SK-N-SH (cell line): ENCODE results near the gene KNSTRN. TPM values are rescaled to one million over a fixed set of nuclear protein-coding genes. Genes with fewer than 3 reads are reported as not detected.

Source experiments
- CTCF ChIA-PET: fragments of 300-600, 350-600 bp; formaldehyde crosslinking; extraction: SDS; loops from one replicate; lab custom pipeline; 2021; lab: Yijun Ruan, JAX
- POLR2A ChIA-PET: fragments of 350-600 bp; sonication (Branson Sonifier 250); formaldehyde crosslinking; extraction: SDS; loops from one replicate; lab custom pipeline; 2020; ENCODE audit warnings: antibody characterized with exemption, inconsistent platforms; lab: Yijun Ruan, JAX
- DNase-seq: peaks from one replicate; pipeline ENCODE4 v3.0.0; 2012
- H2AFZ ChIP-seq: fragments of 200-600 bp; sonication (generic); 2 replicates; pipeline ENCODE4 v1.8.1; 2016; ENCODE audit warnings: antibody characterized with exemption, mild to moderate bottlenecking, low read depth
- H3F3A ChIP-seq: fragments of 200-600 bp; sonication (generic); replicated peaks from 2 replicates; pipeline ENCODE3; 2016; ENCODE audit warnings: antibody characterized with exemption, mild to moderate bottlenecking; ENCODE audit not compliant: insufficient read depth
- H3K27ac ChIP-seq, 2 experiments: fragments of 200-500 bp in 1 of 2; fragments of 200-600 bp in 1 of 2; sonication (Bioruptor generic) in 1 of 2; sonication (generic), shearing (Covaris generic) in 1 of 2; 2 replicates each; pipeline versions ENCODE4 v1.5.1 to v1.6.1; 2014 to 2016; ENCODE audit warnings: low read depth in 2 of 2, inconsistent platforms in 1 of 2, low read length in 1 of 2, mild to moderate bottlenecking in 1 of 2, mixed read lengths in 1 of 2
- H3K27me3 ChIP-seq: fragments of 200-600 bp; sonication (generic), shearing (Covaris generic); 2 replicates; pipeline ENCODE4 v1.6.1; 2016; ENCODE audit warnings: mixed run types; ENCODE audit not compliant: insufficient read depth
- H3K36me3 ChIP-seq, 2 experiments: fragments of 200-500 bp in 1 of 2; fragments of 200-600 bp in 1 of 2; sonication (Bioruptor generic) in 1 of 2; sonication (generic) in 1 of 2; replicated peaks in 1 of 2; 2 replicates each; pipeline versions ENCODE3 to v1.5.1; 2014 to 2016; ENCODE audit warnings: low read length in 1 of 2, mild to moderate bottlenecking in 1 of 2; ENCODE audit not compliant: insufficient read depth in 2 of 2, control insufficient read depth in 1 of 2
- H3K4me1 ChIP-seq, 2 experiments: fragments of 200-500 bp in 1 of 2; fragments of 200-600 bp in 1 of 2; sonication (Bioruptor generic) in 1 of 2; sonication (generic), shearing (Covaris generic) in 1 of 2; 2 replicates each; pipeline versions ENCODE4 v1.5.1 to v1.6.1; 2014 to 2016; ENCODE audit warnings: low read depth in 1 of 2, low read length in 1 of 2, mixed run types in 1 of 2; ENCODE audit not compliant: insufficient read depth in 2 of 2, control insufficient read depth in 1 of 2
- H3K4me2 ChIP-seq: fragments of 200-600 bp; sonication (generic), shearing (Covaris generic); 2 replicates; pipeline ENCODE4 v1.6.1; 2017; ENCODE audit warnings: mixed run types
- H3K4me3 ChIP-seq, 2 experiments: fragments of 200-500 bp in 1 of 2; fragments of 200-600 bp in 1 of 2; sonication (Bioruptor generic) in 1 of 2; sonication (generic), shearing (Covaris generic) in 1 of 2; 2 replicates each; pipeline versions ENCODE4 v1.5.1 to v1.8.1; 2014 to 2016; ENCODE audit warnings: low read depth in 2 of 2, inconsistent platforms in 1 of 2, low read length in 1 of 2, mild to moderate bottlenecking in 1 of 2, mixed read lengths in 1 of 2, moderate library complexity in 1 of 2
- H3K79me2 ChIP-seq: fragments of 200-600 bp; sonication (generic); 2 replicates; pipeline ENCODE4 v1.8.1; 2017; ENCODE audit warnings: mild to moderate bottlenecking; ENCODE audit not compliant: insufficient read depth
- H3K9ac ChIP-seq: fragments of 200-600 bp; sonication (generic); 2 replicates; pipeline ENCODE4 v1.6.1; 2017; ENCODE audit warnings: mixed run types
- H3K9me2 ChIP-seq: fragments of 200-600 bp; sonication (generic); 2 replicates; pipeline ENCODE4 v1.6.1; 2017; ENCODE audit warnings: mixed run types
- H3K9me3 ChIP-seq: fragments of 200-600 bp; sonication (generic); 2 replicates; pipeline ENCODE4 v1.6.1; 2017; ENCODE audit warnings: mixed run types, mild to moderate bottlenecking, moderate library complexity
- H4K20me1 ChIP-seq: fragments of 200-600 bp; sonication (generic); 2 replicates; pipeline ENCODE4 v1.6.1; 2017; ENCODE audit warnings: mild to moderate bottlenecking, mixed run types; ENCODE audit not compliant: insufficient read depth
- CHD2 ChIP-seq: fragments of 150-350 bp; IDR thresholded peaks from 2 replicates; pipeline ENCODE4 v1.6.1; 2018; ENCODE audit warnings: low read length; ENCODE audit not compliant: partially characterized antibody
- CTCF ChIP-seq: fragments of 200-600 bp; sonication (generic); IDR thresholded peaks from 2 replicates; pipeline ENCODE4 v1.6.1; 2017; ENCODE audit warnings: antibody characterized with exemption, mild to moderate bottlenecking, moderate library complexity
- FOXJ3 ChIP-seq: sonication (generic); formaldehyde crosslinking; IDR thresholded peaks from 2 replicates; pipeline ENCODE4 v1.5.1; 2020; ENCODE audit warnings: mild to moderate bottlenecking, missing genetic modification reagents
- GATA2 ChIP-seq: sonication (generic); formaldehyde crosslinking; IDR thresholded peaks from 2 replicates; pipeline ENCODE4 v1.5.0; 2020; ENCODE audit warnings: mild to moderate bottlenecking, missing genetic modification reagents
- MAX ChIP-seq: IDR thresholded peaks from 2 replicates; pipeline ENCODE4 v1.4.0; 2012; ENCODE audit warnings: low read depth
- MEF2A ChIP-seq: IDR thresholded peaks from 2 replicates; pipeline ENCODE4 v1.4.0; 2012; ENCODE audit warnings: low read depth, borderline replicate concordance
- MXI1 ChIP-seq: IDR thresholded peaks from 2 replicates; pipeline ENCODE4 v1.6.1; 2012; ENCODE audit warnings: mild to moderate bottlenecking, low read depth, low read length, improper control_type of control experiment
- NFIC ChIP-seq: IDR thresholded peaks from 2 replicates; pipeline ENCODE4 v1.4.0; 2012; ENCODE audit warnings: borderline replicate concordance
- POLR2AphosphoS5 ChIP-seq: IDR thresholded peaks from 2 replicates; pipeline ENCODE4 v1.6.1; 2012; ENCODE audit warnings: low read depth, low read length
- RCOR1 ChIP-seq: fragments of 150-350 bp; IDR thresholded peaks from 2 replicates; pipeline ENCODE4 v1.6.1; 2017; ENCODE audit warnings: antibody characterized with exemption, low read length
- REST ChIP-seq: IDR thresholded peaks from 2 replicates; pipeline ENCODE4 v1.6.1; 2012; ENCODE audit warnings: mild to moderate bottlenecking, low read depth, low read length, moderate library complexity
- RFX5 ChIP-seq: IDR thresholded peaks from 2 replicates; pipeline ENCODE4 v1.6.1; 2012; ENCODE audit warnings: mild to moderate bottlenecking, improper control_type of control experiment, low read length
- SIN3A ChIP-seq: IDR thresholded peaks from 2 replicates; pipeline ENCODE4 v1.6.1; 2012; ENCODE audit warnings: low read depth, mild to moderate bottlenecking, low read length, moderate library complexity, borderline replicate concordance
- USF1 ChIP-seq: IDR thresholded peaks from 2 replicates; pipeline ENCODE4 v1.4.0; 2012; ENCODE audit warnings: low read depth, borderline replicate concordance
- YY1 ChIP-seq: IDR thresholded peaks from 2 replicates; pipeline ENCODE4 v1.4.0; 2012; ENCODE audit warnings: low read depth, mild to moderate bottlenecking
- WGBS: methylation state at CpG from one replicate; pipeline ENCODE4 v1.1.6; 2017; ENCODE audit warnings: low lambda C conversion rate; 5-methylcytosine and 5-hydroxymethylcytosine counted together
- polyA plus RNA-seq, 3 experiments: library from polyadenylated mRNA; depleted of rRNA; stranded (reverse); fragments of >200 nt; gene quantifications; 2 replicates each; pipeline ENCODE4 v1.2.3, GENCODE V29; 2012

Gene KNSTRN
- polyA plus RNA-seq, 1 of the 3 experiments (the other 2 are of a cell fraction): 25.5 TPM

GRCh38 chr15:40435710-40436089 is 53.2 kb downstream of the KNSTRN start:
- ChIA-PET POLR2A (interaction anchor here (0.5 kb wide), 1 partner anchor 257 kb away, joined by 5 read pairs; no protein-coding TSS in a partner anchor), CTCF (interaction anchor here (0.8 to 2.3 kb wide), 6 partner anchors 14 to 157 kb away, joined by 3 to 10 read pairs (median 4); no protein-coding TSS in a partner anchor)
- Histone ChIP-seq H4K20me1 (no peaks in the 10 kb centered on the region), H3K9me3 (no peaks in the 10 kb centered on the region), H3K36me3 (no peaks in the 10 kb centered on the region), H3K4me2 (peak overlapping the region; percentile 84), H3K27ac (no peak overlapping the region; a peak in 1 of 4 replicates), H3K9ac (0 out of 2 replicates have a peak overlapping the region, but pooled peaks have one; percentile 21), H2AFZ (peak overlapping the region; percentile 63; the same call in 1 of the 2 replicates), H3K79me2 (no peaks in the 10 kb centered on the region), H3K4me3 (peak overlapping the region; percentile 48 to 54; a peak in 3 of 4 replicates), H3K27me3 (no peaks in the 10 kb centered on the region; the same call in none of the 2 replicates), H3F3A (no peaks in the 10 kb centered on the region), H3K4me1 (peaks cover 6 to 28% of the 10 kb centered on the region in 2 experiments; a peak in 2 of 4 replicates), H3K9me2 (no peaks in the 10 kb centered on the region)
- WGBS: 55% methylated on average over 15 of the region's 15 CpGs
- TF ChIP-seq FOXJ3 (CRISPR knock-in tag) (0 out of 2 replicates have a peak, but pooled peaks have one; percentile 2), POLR2AphosphoS5 (no peak), GATA2 (no peak)
- no peak for DNase-seq

GRCh38 chr15:40436116-40436891 is 53.8 kb downstream of the KNSTRN start:
- peak overlapping the region; percentile 21; the same call in 1 of the 2 replicates for H3K9ac ChIP-seq
- peak; percentile 82 for DNase-seq
- no peak for TF ChIP-seq MAX
- no peak for TF ChIP-seq RCOR1
- TF ChIP-seq REST: no peak
- no peak for TF ChIP-seq CTCF
- TF ChIP-seq NFIC: no peak
- TF ChIP-seq CHD2: no peak
- no peak for TF ChIP-seq RFX5
- TF ChIP-seq SIN3A: no peak
- no peak for TF ChIP-seq FOXJ3 (CRISPR knock-in tag)
- no peak for TF ChIP-seq YY1
- no peak for TF ChIP-seq MXI1
- no peak for TF ChIP-seq MEF2A
- TF ChIP-seq USF1: no peak
- TF ChIP-seq, all 33 proteins: peak for 0
- no peaks in the 10 kb centered on the region for H3K9me3 ChIP-seq
- H3K9me2 ChIP-seq: no peaks in the 10 kb centered on the region
- H3K36me3 ChIP-seq: no peaks in the 10 kb centered on the region
- H3K4me2 ChIP-seq: peak overlapping the region; percentile 84
- no peaks in the 10 kb centered on the region; the same call in none of the 2 replicates for H3K27me3 ChIP-seq
- peak overlapping the region; percentile 63; the same call in 1 of the 2 replicates for H2AFZ ChIP-seq
- H3K4me1 ChIP-seq: peaks cover 6 to 28% of the 10 kb centered on the region in 2 experiments; a peak in 2 of 4 replicates
- no peaks in the 10 kb centered on the region for H3F3A ChIP-seq
- peak overlapping the region in 1 of 2 experiments; percentile 28; a peak in 1 of 4 replicates for H3K27ac ChIP-seq
- 19% methylated on average over 12 of the region's 39 CpGs for WGBS
- no peaks in the 10 kb centered on the region for H3K79me2 ChIP-seq
- no peaks in the 10 kb centered on the region for H4K20me1 ChIP-seq
- ChIA-PET CTCF (interaction anchor here (0.8 to 2.3 kb wide), 6 partner anchors 13 to 158 kb away, joined by 3 to 10 read pairs (median 7); no protein-coding TSS in a partner anchor), POLR2A (interaction anchor here (0.5 kb wide), 1 partner anchor 257 kb away, joined by 5 read pairs; no protein-coding TSS in a partner anchor)
- peak overlapping the region; percentile 48 to 54 for H3K4me3 ChIP-seq
